PC-9 (cell line): ENCODE results near the gene ZNF12.

Source experiments
- EZH2 ChIP-seq: fragments of 200-600 bp; sonication (generic); IDR thresholded peaks from 2 replicates; pipeline ENCODE4 v1.8.0; 2017; ENCODE audit warnings: antibody characterized with exemption, low read depth
- TF ChIP-seq, protein P1 (sequence below): fragments of 200-600 bp; sonication (generic); conservative IDR thresholded peaks from 2 replicates; pipeline ENCODE4 v1.6.1; 2017; ENCODE audit warnings: mixed run types, antibody characterized with exemption, mild to moderate bottlenecking, moderate library complexity

DNA sequence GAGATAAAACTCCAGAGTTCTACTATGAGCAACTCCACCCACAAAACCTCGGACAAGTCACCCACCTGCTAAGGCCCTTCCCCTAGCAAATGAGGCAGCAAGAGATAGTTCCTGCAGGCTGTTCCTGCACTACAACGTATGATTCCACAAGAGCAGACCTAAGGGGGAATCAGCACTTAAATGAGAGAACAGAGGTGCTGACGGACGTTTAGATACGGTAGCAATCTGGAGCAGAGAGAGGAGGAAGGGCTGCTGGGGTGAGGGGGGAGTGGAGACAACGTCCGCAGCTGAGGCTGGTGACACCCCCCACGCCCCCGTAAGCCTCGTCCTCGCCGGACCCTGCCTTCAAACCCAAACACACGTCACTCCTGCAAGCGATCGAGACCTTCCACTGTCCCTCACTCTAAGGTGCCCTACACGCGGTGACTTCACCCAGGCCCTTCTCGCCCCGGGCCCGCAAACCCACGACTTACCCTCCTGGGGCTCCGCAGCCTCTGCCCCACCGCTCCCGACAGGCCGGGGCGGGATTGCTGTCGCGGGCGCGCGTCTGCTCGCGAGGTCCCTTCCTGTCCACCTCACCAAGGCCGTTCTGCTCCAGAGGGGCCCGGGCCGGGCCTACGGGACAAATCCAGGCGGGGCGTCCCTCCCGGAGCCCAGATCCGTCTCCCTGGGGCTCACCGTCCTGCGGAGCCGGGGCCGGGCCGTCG lies 635 bp downstream of the ZNF12 start:
- TF ChIP-seq, protein P1, sequence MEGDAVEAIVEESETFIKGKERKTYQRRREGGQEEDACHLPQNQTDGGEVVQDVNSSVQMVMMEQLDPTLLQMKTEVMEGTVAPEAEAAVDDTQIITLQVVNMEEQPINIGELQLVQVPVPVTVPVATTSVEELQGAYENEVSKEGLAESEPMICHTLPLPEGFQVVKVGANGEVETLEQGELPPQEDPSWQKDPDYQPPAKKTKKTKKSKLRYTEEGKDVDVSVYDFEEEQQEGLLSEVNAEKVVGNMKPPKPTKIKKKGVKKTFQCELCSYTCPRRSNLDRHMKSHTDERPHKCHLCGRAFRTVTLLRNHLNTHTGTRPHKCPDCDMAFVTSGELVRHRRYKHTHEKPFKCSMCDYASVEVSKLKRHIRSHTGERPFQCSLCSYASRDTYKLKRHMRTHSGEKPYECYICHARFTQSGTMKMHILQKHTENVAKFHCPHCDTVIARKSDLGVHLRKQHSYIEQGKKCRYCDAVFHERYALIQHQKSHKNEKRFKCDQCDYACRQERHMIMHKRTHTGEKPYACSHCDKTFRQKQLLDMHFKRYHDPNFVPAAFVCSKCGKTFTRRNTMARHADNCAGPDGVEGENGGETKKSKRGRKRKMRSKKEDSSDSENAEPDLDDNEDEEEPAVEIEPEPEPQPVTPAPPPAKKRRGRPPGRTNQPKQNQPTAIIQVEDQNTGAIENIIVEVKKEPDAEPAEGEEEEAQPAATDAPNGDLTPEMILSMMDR, result no peak
- no peak for TF ChIP-seq EZH2
